ENCODE measurements around the gene CDH9.

GRCh38 chr5:27020973-27021372 is 17.4 kb downstream of the CDH9 start:
- TF ChIP-seq GATA3 (IDR thresholded peaks at IDR 0.05; ENCODE audit: low read depth, low read length) (no peak), GATA2 (IDR thresholded peaks at IDR 0.05; ENCODE audit: low read depth, low read length) (no peak)
